Mesothelial cell of epicardium (in vitro differentiated cells): ENCODE results near the gene BTNL8. TPM values are rescaled to one million over a fixed set of nuclear protein-coding genes. Genes with fewer than 3 reads are reported as not detected.

ENCODE experiments used
- DNase-seq, 2 experiments: peaks; one replicate each; pipeline ENCODE4 v3.0.0; 2021; ENCODE audit warnings: low spot score in 2 of 2; ENCODE audit not compliant: unreplicated experiment in 2 of 2
- H3K27ac Mint-ChIP-seq: 2 replicates; pipeline ENCODE4 v1.8.0; 2021; ENCODE audit warnings: mixed read lengths
- H3K27me3 Mint-ChIP-seq: 2 replicates; pipeline ENCODE4 v1.8.0; 2021; ENCODE audit warnings: low read depth, mixed read lengths
- H3K36me3 Mint-ChIP-seq: 2 replicates; pipeline ENCODE4 v1.8.0; 2021; ENCODE audit warnings: mixed read lengths
- H3K4me1 Mint-ChIP-seq: 2 replicates; pipeline ENCODE4 v1.8.0; 2021; ENCODE audit warnings: mixed read lengths
- H3K4me3 Mint-ChIP-seq: 2 replicates; pipeline ENCODE4 v1.8.0; 2021; ENCODE audit warnings: mild to moderate bottlenecking, moderate library complexity, mixed read lengths
- H3K9me3 Mint-ChIP-seq: 2 replicates; pipeline ENCODE4 v1.8.0; 2021; ENCODE audit warnings: mixed read lengths
- CTCF ChIP-seq: fragments of 200-600 bp; sonication (generic); IDR thresholded peaks from one replicate; pipeline ENCODE4 v1.5.0; 2021; ENCODE audit warnings: antibody characterized with exemption; ENCODE audit not compliant: unreplicated experiment
- total RNA-seq: library from RNA; stranded (reverse); gene quantifications from 3 replicates; pipeline ENCODE4 v1.2.1, GENCODE V29; 2021

BTNL8 gene
- total RNA-seq, 1 donor from 2014 or later, result not detected

DNA sequence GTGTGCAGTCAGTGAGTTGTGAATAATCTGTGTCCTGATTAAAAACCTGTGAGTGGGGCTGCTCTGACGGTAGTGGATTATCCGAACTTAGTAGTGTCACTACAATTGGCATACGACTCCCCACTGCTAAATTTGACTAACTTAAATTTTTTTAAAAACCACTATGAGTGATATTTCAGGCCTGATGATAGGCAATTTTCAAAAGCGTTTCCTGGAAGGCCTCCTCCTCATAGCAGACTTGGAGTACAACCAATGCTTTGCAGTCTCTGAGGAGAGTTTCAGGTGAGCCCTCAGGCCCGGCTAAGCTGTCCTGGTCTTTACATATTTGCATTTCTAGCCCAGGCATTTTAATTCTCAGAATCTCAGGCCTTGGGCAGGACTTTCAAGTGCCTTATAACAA, 10.8 kb downstream of the BTNL8 start:
- no peaks in the 10 kb centered on the region for H3K27me3 Mint-ChIP-seq
- H3K27ac Mint-ChIP-seq, result peak overlapping the region; percentile 64
- H3K4me3 Mint-ChIP-seq, result no peak overlapping the region
- H3K9me3 Mint-ChIP-seq, result no peaks in the 10 kb centered on the region
- H3K36me3 Mint-ChIP-seq, result no peaks in the 10 kb centered on the region
- no peak for DNase-seq
- TF ChIP-seq CTCF, result no peak
- H3K4me1 Mint-ChIP-seq, result peaks cover 21% of the 10 kb centered on the region

GRCh38 chr5:180910182-180910581, 11.2 kb downstream of the BTNL8 start:
- H3K4me3 Mint-ChIP-seq, result no peak overlapping the region
- TF ChIP-seq CTCF, result no peak
- no peaks in the 10 kb centered on the region for H3K36me3 Mint-ChIP-seq
- peak overlapping the region; percentile 74 for H3K27ac Mint-ChIP-seq
- H3K27me3 Mint-ChIP-seq, result no peaks in the 10 kb centered on the region
- H3K9me3 Mint-ChIP-seq, result no peaks in the 10 kb centered on the region
- H3K4me1 Mint-ChIP-seq, result peaks cover 21% of the 10 kb centered on the region
- no peak for DNase-seq

- Mint-ChIP-seq H3K9me3 (peaks cover under 1% of the 10 kb centered on the region), H3K27me3 (no peaks in the 10 kb centered on the region), H3K4me3 (no peak overlapping the region), H3K4me1 (peaks cover 26% of the 10 kb centered on the region), H3K36me3 (no peaks in the 10 kb centered on the region), H3K27ac (peak overlapping the region; percentile 74)
- DNase-seq, result no peak
- TF ChIP-seq CTCF, result no peak
These were observed 11.8 kb downstream of the BTNL8 start for GRCh38 chr5:180910735-180911134.

- H3K4me3 Mint-ChIP-seq, result no peak overlapping the region
- no peaks in the 10 kb centered on the region for H3K27me3 Mint-ChIP-seq
- no peak for DNase-seq
- TF ChIP-seq CTCF, result no peak
- H3K9me3 Mint-ChIP-seq, result peaks cover 8% of the 10 kb centered on the region
- no peaks in the 10 kb centered on the region for H3K36me3 Mint-ChIP-seq
- no peak overlapping the region for H3K27ac Mint-ChIP-seq
- peaks cover 40% of the 10 kb centered on the region for H3K4me1 Mint-ChIP-seq
These were observed 15.7 kb downstream of the BTNL8 start for GRCh38 chr5:180914646-180915045.

DNA sequence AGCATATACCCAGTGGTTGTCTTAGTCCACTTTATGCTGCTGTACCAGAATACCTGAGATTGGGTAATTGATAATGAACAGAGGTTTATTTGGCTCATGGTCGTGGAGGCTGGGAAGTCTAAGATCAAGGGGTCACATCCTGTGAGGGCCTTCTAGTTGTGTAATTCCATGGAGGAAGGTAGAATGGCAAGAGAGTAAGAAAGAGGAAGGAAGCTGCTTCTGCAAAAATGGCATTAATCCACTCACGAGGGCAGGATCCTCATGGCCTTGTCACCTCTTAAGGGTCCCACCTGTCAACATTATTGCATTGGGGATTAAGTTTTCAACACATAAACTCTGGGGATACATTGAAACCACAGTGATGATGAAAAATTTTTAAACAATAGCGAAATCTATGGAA, 17.0 kb downstream of the BTNL8 start:
- DNase-seq, result no peak
- TF ChIP-seq CTCF, result no peak
- Mint-ChIP-seq H3K4me1 (peaks cover 34% of the 10 kb centered on the region), H3K9me3 (peaks cover 8% of the 10 kb centered on the region), H3K27me3 (no peaks in the 10 kb centered on the region), H3K27ac (peak overlapping the region; percentile 43), H3K36me3 (no peaks in the 10 kb centered on the region), H3K4me3 (no peak overlapping the region)

- TF ChIP-seq CTCF, result no peak
- Mint-ChIP-seq H3K4me1 (peaks cover 29% of the 10 kb centered on the region), H3K4me3 (no peak overlapping the region), H3K27me3 (no peaks in the 10 kb centered on the region), H3K9me3 (peaks cover 22% of the 10 kb centered on the region), H3K27ac (peak overlapping the region; percentile 74), H3K36me3 (peaks cover 8% of the 10 kb centered on the region)
- no peak for DNase-seq
These were observed 19.4 kb downstream of the BTNL8 start for GRCh38 chr5:180918380-180918779.
